NT2/D1 (cell line): ENCODE measurements around the gene ANXA4.

Experiments
- SUZ12 ChIP-seq: IDR thresholded peaks from 2 replicates; pipeline ENCODE4 v1.6.1; 2011; ENCODE audit not compliant: insufficient read length, insufficient read depth; ENCODE audit errors: extremely low read depth
- YY1 ChIP-seq: IDR thresholded peaks from 2 replicates; pipeline ENCODE4 v1.6.1; 2011; ENCODE audit not compliant: insufficient read length, insufficient read depth
- ZNF274 ChIP-seq: IDR thresholded peaks from 2 replicates; pipeline ENCODE4 v1.6.1; 2011; ENCODE audit warnings: mild to moderate bottlenecking, low read depth, low read length

- no peak for TF ChIP-seq YY1
- TF ChIP-seq ZNF274, result no peak
- no peak for TF ChIP-seq SUZ12
Measured at GRCh38 chr2:69729781-69730180, 12.2 kb upstream of the ANXA4 start.
